ENCODE measurements around the gene GPR25. TPM values are rescaled to one million over a fixed set of nuclear protein-coding genes. Genes with fewer than 3 reads are reported as not detected.

Gene GPR25
- total RNA-seq, 1 donor from 2014 or later, result not detected

DNA sequence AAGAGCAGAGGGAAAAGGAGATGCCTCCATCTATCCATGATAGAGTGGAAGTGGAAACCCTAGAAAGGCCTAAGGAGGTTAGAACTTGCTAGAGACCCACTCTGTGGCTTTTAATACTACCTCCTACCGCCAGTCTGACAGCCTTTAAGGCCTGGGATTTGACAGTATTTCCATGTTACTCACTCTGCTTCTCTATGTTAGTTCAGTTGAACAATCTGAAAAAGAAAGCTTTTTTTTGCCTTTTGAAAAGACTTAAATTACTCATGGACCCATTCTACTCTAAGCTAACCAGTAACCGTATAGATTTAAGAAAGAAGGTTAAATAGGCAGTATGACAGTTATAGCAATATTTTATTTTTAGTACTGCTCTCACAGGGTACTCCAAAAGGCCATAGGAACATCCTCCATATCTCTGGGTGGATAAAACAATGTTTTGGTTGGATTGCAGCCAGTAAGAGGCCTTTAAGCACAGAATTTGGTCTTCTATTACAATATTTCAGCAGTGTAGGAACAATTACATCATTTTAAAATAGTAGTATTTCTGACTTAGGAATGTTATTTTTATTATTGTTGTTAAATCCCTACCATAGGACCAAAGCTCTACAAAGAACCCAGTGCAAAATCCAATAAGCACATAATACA lies 15.9 kb upstream of the GPR25 start:
- Mint-ChIP-seq H3K4me1 (ENCODE audit: unreplicated experiment) (no peaks in the 10 kb centered on the region), H3K27ac (no peak overlapping the region), H3K4me3 (no peak overlapping the region), H3K9me3 (no peaks in the 10 kb centered on the region), H3K27me3 (no peaks in the 10 kb centered on the region), H3K36me3 (peaks cover 23% of the 10 kb centered on the region)
- TF ChIP-seq, protein P1, sequence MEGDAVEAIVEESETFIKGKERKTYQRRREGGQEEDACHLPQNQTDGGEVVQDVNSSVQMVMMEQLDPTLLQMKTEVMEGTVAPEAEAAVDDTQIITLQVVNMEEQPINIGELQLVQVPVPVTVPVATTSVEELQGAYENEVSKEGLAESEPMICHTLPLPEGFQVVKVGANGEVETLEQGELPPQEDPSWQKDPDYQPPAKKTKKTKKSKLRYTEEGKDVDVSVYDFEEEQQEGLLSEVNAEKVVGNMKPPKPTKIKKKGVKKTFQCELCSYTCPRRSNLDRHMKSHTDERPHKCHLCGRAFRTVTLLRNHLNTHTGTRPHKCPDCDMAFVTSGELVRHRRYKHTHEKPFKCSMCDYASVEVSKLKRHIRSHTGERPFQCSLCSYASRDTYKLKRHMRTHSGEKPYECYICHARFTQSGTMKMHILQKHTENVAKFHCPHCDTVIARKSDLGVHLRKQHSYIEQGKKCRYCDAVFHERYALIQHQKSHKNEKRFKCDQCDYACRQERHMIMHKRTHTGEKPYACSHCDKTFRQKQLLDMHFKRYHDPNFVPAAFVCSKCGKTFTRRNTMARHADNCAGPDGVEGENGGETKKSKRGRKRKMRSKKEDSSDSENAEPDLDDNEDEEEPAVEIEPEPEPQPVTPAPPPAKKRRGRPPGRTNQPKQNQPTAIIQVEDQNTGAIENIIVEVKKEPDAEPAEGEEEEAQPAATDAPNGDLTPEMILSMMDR (conservative IDR thresholded peaks at IDR 0.05), result no peak
- no peak for DNase-seq (ENCODE audit: extremely low spot score, unreplicated experiment)

DNA sequence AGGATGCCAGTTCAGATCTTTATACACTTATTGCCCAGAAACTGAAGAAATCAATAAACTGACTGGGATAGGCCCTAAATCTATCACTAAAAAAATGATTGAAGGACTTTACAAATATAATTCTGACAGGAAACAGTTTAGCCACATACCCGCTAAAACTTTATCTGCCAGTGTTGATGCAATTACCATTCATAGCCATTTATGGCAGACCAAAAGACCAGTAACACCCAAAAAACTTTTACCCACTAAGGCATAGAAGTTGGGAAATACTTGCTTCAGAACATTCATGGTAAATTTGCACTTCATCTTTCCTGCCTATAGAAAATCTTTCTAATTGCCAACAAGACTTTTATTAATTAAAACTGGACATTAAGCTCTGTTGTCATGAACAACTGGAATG lies 15.0 kb upstream of the GPR25 start:
- H3K27me3 Mint-ChIP-seq, result no peaks in the 10 kb centered on the region
- H3K4me3 Mint-ChIP-seq, result no peak overlapping the region
- no peak overlapping the region for H3K27ac Mint-ChIP-seq
- H3K4me1 Mint-ChIP-seq (ENCODE audit: unreplicated experiment), result no peaks in the 10 kb centered on the region
- peaks cover 28% of the 10 kb centered on the region for H3K36me3 Mint-ChIP-seq
- no peaks in the 10 kb centered on the region for H3K9me3 Mint-ChIP-seq
- TF ChIP-seq, protein P1 (conservative IDR thresholded peaks at IDR 0.05), result no peak
- no peak for DNase-seq (ENCODE audit: extremely low spot score, unreplicated experiment)

DNA sequence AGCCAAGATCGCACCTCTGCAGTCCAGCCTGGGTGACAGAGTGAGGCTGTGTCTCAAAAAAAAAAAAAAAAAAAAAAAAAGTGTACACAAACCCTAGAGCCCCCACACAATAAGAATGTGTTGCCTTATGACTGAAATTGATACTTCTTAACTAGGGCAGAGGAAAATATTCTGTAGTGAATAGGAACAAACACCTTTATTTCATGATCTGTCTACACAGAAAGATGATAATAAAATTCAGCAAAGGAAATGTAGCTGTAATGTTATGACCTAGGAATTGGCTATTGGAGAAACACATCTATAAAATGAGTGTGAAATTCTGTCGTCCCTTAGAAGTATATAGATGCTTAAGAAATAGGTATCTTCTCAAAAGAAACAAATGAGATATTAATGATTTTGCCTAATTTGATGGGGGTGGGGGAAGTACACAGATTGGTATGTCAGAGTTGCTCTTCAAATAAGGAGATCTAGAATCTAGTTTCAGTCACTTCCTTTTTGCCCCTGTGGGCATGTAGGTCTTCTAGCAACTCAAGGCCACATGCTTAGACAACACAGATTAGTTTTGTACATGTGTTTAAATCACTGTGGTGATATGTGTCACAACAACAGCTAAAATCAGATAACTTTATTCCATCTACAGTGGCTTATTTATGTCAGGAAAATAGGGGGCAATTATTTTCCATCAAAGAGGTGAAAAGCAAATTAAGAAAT lies 10.7 kb upstream of the GPR25 start:
- H3K27ac Mint-ChIP-seq, result no peak overlapping the region
- H3K4me1 Mint-ChIP-seq (ENCODE audit: unreplicated experiment), result peaks cover 2% of the 10 kb centered on the region
- H3K4me3 Mint-ChIP-seq, result no peak overlapping the region
- TF ChIP-seq, protein P1 (conservative IDR thresholded peaks at IDR 0.05), result no peak
- no peaks in the 10 kb centered on the region for H3K9me3 Mint-ChIP-seq
- H3K36me3 Mint-ChIP-seq, result peaks cover 26% of the 10 kb centered on the region
- no peak for DNase-seq (ENCODE audit: extremely low spot score, unreplicated experiment)
- H3K27me3 Mint-ChIP-seq, result no peaks in the 10 kb centered on the region

DNA sequence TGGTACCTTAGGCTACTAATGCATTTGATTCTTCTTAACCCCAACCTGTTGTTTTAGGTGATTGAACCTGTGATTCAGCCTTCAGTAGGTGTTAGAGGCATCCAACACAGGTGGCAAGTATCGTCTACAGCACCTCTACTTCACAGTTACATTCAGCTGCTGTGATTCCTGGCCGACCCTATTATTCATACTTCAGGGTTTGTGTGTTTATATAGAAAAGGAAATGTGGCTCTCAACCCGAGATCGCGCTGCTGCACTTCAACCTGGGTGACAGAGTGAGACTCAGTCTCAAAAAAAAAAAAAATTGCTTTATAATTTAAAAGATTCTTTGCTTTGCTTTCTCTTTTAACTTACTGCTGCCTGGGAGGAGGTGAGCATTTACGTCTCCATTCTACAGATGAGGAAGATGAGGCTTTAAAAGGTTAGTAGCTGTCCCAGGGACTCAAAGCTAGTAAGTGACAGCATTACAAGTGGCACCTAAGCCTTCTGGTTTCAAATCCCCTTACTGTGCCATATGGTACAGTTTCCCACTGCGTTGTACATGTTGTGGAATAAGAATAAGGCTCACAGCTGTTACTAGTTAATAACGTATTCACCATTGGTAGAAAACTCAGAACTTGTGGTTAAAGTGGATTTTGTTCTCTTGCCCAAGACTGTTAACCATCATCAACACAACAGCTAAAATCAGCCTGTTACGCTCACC lies 9.9 kb upstream of the GPR25 start:
- H3K27ac Mint-ChIP-seq, result no peak overlapping the region
- H3K27me3 Mint-ChIP-seq, result no peaks in the 10 kb centered on the region
- no peak for DNase-seq (ENCODE audit: extremely low spot score, unreplicated experiment)
- peaks cover 23% of the 10 kb centered on the region for H3K36me3 Mint-ChIP-seq
- H3K4me3 Mint-ChIP-seq, result no peak overlapping the region
- H3K4me1 Mint-ChIP-seq (ENCODE audit: unreplicated experiment), result peaks cover 8% of the 10 kb centered on the region
- TF ChIP-seq, protein P1 (conservative IDR thresholded peaks at IDR 0.05), result no peak
- H3K9me3 Mint-ChIP-seq, result no peaks in the 10 kb centered on the region

DNA sequence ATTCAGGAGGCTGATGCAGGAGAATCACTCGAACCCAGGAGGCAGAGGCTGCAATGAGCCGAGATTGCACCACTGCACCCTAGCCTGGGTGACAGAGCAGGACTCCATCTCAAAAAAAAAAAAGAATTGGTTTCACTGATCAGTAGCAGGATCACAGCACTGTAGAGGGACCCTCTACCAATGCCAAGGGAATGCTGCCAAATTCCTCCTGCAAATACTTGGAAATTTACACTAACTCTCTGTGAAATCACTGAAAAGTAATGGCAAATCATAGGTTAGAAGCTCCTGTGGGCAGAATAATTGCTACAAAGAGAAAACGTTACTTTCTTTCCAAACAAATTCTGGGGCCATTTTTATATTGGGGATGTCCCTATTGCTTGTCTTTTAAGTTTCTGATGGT lies 6.7 kb upstream of the GPR25 start:
- DNase-seq (ENCODE audit: extremely low spot score, unreplicated experiment), result no peak
- H3K4me3 Mint-ChIP-seq, result no peak overlapping the region
- no peaks in the 10 kb centered on the region for H3K27me3 Mint-ChIP-seq
- peaks cover 23% of the 10 kb centered on the region for H3K36me3 Mint-ChIP-seq
- TF ChIP-seq, protein P1 (conservative IDR thresholded peaks at IDR 0.05), result no peak
- no peak overlapping the region for H3K27ac Mint-ChIP-seq
- H3K4me1 Mint-ChIP-seq (ENCODE audit: unreplicated experiment), result peaks cover 12% of the 10 kb centered on the region
- no peaks in the 10 kb centered on the region for H3K9me3 Mint-ChIP-seq

Data from type B pancreatic cell (in vitro differentiated cells).